Gastrocnemius medialis (tissue), 4 donors: ENCODE data around the gene ETV7.

Source experiments
- POLR2A ChIP-seq, 2 donors: fragments of 450-650 bp; IDR thresholded peaks; one replicate each; pipeline ENCODE4 v1.6.1; 2017; ENCODE audit warnings: antibody characterized with exemption in 2 of 2, mild to moderate bottlenecking in 2 of 2, moderate library complexity in 2 of 2
- TF ChIP-seq, protein P1 (sequence below), 5 experiments: fragments of 450-650 bp in 3 of 5; fragments of 200-600 bp in 2 of 5; sonication (generic) in 2 of 5; IDR thresholded peaks in 4 of 5; conservative IDR thresholded peaks in 1 of 5; 1 replicate in 4 of 5; 2 replicates in 1 of 5; pipeline ENCODE4 v1.5.1; 2016 to 2019; ENCODE audit warnings: antibody characterized with exemption in 5 of 5, mild to moderate bottlenecking in 3 of 5, moderate library complexity in 3 of 5

DNA sequence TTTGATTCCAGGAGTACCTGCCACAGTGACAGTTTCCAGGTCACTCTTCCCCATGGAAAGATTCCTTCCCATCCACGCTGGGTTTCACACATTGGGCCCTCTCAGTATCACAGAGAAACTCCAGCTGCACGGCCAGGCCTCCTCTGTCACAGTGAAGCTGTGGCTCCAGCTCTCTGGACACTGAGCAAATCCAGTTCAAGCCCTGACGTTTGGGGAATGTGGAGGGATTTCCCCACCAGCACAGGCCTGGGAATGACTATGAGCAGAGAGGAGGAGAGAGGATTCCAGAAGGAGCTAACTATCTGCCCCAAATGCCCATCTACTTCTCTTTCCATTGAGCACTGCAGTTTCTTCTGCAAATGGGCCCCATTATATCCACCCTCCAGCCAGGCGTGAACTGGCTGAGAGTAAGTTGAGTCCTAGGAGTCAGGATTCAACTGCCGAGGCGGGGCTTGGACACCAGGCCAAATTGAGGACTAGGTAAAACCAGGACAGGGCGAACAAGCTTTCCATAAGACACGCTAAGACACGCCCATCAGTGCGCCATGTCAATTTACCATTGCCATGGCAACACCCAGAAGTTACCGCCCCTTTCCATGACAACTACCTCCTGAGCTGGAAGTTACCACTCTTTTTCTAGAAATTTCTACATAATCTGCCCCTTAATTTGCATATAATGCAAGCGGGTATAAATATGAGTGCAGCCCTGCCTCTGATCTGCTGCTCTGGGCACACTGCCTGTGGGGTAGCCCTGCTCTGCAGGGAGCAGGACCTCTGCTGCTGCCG, 41.6 kb downstream of the ETV7 start:
- TF ChIP-seq, protein P1, sequence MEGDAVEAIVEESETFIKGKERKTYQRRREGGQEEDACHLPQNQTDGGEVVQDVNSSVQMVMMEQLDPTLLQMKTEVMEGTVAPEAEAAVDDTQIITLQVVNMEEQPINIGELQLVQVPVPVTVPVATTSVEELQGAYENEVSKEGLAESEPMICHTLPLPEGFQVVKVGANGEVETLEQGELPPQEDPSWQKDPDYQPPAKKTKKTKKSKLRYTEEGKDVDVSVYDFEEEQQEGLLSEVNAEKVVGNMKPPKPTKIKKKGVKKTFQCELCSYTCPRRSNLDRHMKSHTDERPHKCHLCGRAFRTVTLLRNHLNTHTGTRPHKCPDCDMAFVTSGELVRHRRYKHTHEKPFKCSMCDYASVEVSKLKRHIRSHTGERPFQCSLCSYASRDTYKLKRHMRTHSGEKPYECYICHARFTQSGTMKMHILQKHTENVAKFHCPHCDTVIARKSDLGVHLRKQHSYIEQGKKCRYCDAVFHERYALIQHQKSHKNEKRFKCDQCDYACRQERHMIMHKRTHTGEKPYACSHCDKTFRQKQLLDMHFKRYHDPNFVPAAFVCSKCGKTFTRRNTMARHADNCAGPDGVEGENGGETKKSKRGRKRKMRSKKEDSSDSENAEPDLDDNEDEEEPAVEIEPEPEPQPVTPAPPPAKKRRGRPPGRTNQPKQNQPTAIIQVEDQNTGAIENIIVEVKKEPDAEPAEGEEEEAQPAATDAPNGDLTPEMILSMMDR (IDR thresholded peaks at IDR 0.05 in 4 of 5, conservative IDR thresholded peaks at IDR 0.05 in 1 of 5) = no peak
- TF ChIP-seq POLR2A (IDR thresholded peaks at IDR 0.05) = no peak
